Measurements from ENCODE around the gene ZBTB20. TPM values are rescaled to one million over a fixed set of nuclear protein-coding genes. Genes with fewer than 3 reads are reported as not detected.

The ZBTB20 gene
- total and polyA plus RNA-seq, 2 of the 4 experiments (the other 2 are of a cell fraction), result 0.75 to 14.7 TPM

DNA sequence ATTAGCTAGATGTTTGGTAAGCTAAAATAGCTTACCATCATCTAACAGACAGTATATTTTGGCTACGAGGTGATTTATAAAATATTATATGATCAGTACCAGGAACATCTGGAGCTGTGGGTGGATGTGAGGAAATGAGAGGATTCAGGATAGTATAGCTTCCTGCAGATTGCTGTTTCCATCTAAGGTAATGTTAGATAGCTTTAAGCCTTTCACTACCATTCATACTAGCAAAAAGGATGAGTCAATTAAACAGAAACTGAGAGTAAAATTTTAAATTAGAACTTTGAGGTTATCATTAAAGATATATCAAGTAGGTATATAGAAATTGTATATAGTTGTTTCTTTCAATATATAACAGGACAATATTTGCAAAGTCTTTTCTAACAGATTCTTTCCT lies 8.0 kb downstream of the ZBTB20 start:
- no peak overlapping the region for H3K9ac ChIP-seq (ENCODE audit: low read depth, low read length)
- DNase-seq (no peak), ATAC-seq (ENCODE audit: low read depth) (no peak)
- no peak overlapping the region for H2AK5ac ChIP-seq (ENCODE audit: low read depth, low read length)
- no peak overlapping the region for H2AFZ ChIP-seq (replicated peaks; ENCODE audit: low read length, poor library complexity)
- no peaks in the 10 kb centered on the region for H3K4me1 ChIP-seq (ENCODE audit: control insufficient read depth, insufficient read depth, low read length)
- no peaks in the 10 kb centered on the region for H3K9me1 ChIP-seq (ENCODE audit: insufficient read depth, low read length)
- no peak overlapping the region for H4K5ac ChIP-seq (ENCODE audit: low read depth, low read length)
- no peak overlapping the region for H3K4ac ChIP-seq (ENCODE audit: low read depth, low read length)
- H3K79me1 ChIP-seq (ENCODE audit: low read depth in 1 of 2, low read length in 2 of 2), result no peaks in the 10 kb centered on the region
- H2BK20ac ChIP-seq (ENCODE audit: low read depth, low read length), result no peak overlapping the region
- no peak overlapping the region for H3K18ac ChIP-seq (ENCODE audit: low read depth, low read length)
- CTCF ChIA-PET, result no interaction called here
- TF ChIP-seq ELK1 (IDR thresholded peaks at IDR 0.05; ENCODE audit: borderline replicate concordance, low read depth, low read length) (no peak), NFE2L2 (IDR thresholded peaks at IDR 0.05; ENCODE audit: low read depth, low read length) (no peak), POLR2A (IDR thresholded peaks at IDR 0.05; ENCODE audit: low read depth, low read length) (no peak), MAZ (IDR thresholded peaks at IDR 0.05; ENCODE audit: borderline replicate concordance, low read depth, low read length) (no peak), MXI1 (IDR thresholded peaks at IDR 0.05; ENCODE audit: borderline replicate concordance, low read depth, low read length) (no peak), USF2 (IDR thresholded peaks at IDR 0.05; ENCODE audit: low read depth, low read length) (no peak), FOS (IDR thresholded peaks at IDR 0.05; ENCODE audit: low read depth, low read length) (no peak)
- TF ChIP-seq, protein P1, sequence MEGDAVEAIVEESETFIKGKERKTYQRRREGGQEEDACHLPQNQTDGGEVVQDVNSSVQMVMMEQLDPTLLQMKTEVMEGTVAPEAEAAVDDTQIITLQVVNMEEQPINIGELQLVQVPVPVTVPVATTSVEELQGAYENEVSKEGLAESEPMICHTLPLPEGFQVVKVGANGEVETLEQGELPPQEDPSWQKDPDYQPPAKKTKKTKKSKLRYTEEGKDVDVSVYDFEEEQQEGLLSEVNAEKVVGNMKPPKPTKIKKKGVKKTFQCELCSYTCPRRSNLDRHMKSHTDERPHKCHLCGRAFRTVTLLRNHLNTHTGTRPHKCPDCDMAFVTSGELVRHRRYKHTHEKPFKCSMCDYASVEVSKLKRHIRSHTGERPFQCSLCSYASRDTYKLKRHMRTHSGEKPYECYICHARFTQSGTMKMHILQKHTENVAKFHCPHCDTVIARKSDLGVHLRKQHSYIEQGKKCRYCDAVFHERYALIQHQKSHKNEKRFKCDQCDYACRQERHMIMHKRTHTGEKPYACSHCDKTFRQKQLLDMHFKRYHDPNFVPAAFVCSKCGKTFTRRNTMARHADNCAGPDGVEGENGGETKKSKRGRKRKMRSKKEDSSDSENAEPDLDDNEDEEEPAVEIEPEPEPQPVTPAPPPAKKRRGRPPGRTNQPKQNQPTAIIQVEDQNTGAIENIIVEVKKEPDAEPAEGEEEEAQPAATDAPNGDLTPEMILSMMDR (conservative IDR thresholded peaks at IDR 0.05; ENCODE audit: low read depth, low read length), result no peak
- H3K27ac ChIP-seq (ENCODE audit: insufficient read depth, low read length), result no peak overlapping the region
- no CpG with 5 or more reads among the region's 1 CpG for WGBS, 2 experiments (ENCODE audit: extremely low coverage in 2 of 2, insufficient read length in 1 of 2)
- H2BK120ac ChIP-seq (ENCODE audit: low read depth, low read length), result no peak overlapping the region
- no peak overlapping the region for H2BK5ac ChIP-seq (ENCODE audit: low read depth, low read length, poor library complexity, severe bottlenecking)
- no peak overlapping the region for H3K23ac ChIP-seq (ENCODE audit: low read depth, low read length)
- POLR2A ChIA-PET (ENCODE audit: unreplicated experiment), result no interaction called here
- H3K4me3 ChIP-seq (ENCODE audit: insufficient read depth, low read depth, low read length), result no peak overlapping the region
- H3K4me2 ChIP-seq (ENCODE audit: low read depth, low read length), result no peak overlapping the region
- no peak overlapping the region for H3K14ac ChIP-seq (replicated peaks; ENCODE audit: low read depth, low read length)
- H3K9me3 ChIP-seq (ENCODE audit: control insufficient read depth, insufficient read depth, low read length), result no peaks in the 10 kb centered on the region
- no peaks in the 10 kb centered on the region for H3K27me3 ChIP-seq (ENCODE audit: control insufficient read depth, insufficient read depth, low read length)
- no TSS peak for BruUV-seq (replicated peaks)
- no peak overlapping the region for H2AK9ac ChIP-seq (replicated peaks; ENCODE audit: low read depth, low read length, poor library complexity)
- no peaks in the 10 kb centered on the region for H3K36me3 ChIP-seq (ENCODE audit: control insufficient read depth, insufficient read depth, low read length)
- no peaks in the 10 kb centered on the region for H4K20me1 ChIP-seq (ENCODE audit: insufficient read depth, low read length)
- no peak overlapping the region for H3K56ac ChIP-seq (ENCODE audit: extremely low read depth, insufficient read depth, low read length)
- H4K8ac ChIP-seq (ENCODE audit: low read depth in 2 of 2, low read length in 2 of 2), result no peak overlapping the region
- H2BK15ac ChIP-seq (ENCODE audit: low read depth, low read length), result no peak overlapping the region
- intact Hi-C loops (cut with micrococcal nuclease) (no loop called here), dilution Hi-C loops (cut with HindIII; ENCODE audit: low sequenced_read_pairs, unreplicated experiment) (no loop called here), in situ Hi-C loops (cut with MboI; ENCODE audit: low sequenced_read_pairs) (no loop called here)
- H4K91ac ChIP-seq (ENCODE audit: insufficient read depth, low read depth, low read length), result no peak overlapping the region

Data from IMR-90 (cell line).